ENCODE data around the gene CFAP77.

CFAP77 gene

DNA sequence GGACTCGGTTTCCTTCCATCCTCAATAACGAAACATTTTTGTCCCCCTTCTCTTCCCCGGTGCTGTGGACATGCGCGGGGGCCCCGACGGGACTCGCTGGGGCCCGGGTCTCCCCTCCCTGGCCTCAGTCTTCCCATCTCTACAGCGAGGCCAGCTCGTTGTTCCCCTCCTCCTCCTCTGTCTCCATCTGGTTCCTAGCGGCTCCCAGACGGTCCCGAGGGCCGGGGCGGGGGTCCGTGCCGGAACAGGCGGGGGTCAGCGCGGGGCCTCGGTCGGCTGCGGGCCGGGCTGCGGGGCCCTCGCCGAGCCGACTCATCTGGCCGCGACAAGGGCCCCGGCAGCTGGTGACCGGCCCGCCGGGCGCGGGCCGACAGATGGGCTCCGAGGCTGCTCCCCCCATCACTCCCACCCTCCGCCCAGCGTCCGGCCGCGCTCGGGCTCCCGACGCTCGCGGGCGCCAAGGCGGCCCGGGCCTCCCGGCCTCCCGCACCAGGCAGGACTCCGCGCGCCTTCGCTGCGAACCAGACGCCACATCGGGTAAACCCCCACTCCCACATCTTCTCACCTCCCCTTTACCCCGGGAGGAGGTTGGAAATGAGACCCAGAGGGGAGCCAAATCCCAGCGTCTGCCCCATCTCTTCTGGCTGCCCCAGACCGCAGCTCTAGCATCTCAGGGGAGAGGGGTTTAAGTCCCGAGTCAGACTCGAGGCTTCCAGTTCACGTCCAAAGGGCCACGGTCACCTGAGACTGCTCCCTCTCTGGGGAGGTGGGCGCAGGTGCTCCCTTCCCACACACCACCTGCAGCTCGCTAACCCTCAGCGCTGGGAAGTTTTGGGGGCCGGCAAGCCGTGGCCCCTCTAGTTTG is 180.5 kb downstream of the CFAP77 start:
- in situ Hi-C loops (cut with HindIII; ENCODE audit: low sequenced_read_pairs), result no loop called here

GRCh38 chr9:132591244-132591643 is 181.2 kb downstream of the CFAP77 start:
- in situ Hi-C loops (cut with HindIII; ENCODE audit: low sequenced_read_pairs), result no loop called here

DNA sequence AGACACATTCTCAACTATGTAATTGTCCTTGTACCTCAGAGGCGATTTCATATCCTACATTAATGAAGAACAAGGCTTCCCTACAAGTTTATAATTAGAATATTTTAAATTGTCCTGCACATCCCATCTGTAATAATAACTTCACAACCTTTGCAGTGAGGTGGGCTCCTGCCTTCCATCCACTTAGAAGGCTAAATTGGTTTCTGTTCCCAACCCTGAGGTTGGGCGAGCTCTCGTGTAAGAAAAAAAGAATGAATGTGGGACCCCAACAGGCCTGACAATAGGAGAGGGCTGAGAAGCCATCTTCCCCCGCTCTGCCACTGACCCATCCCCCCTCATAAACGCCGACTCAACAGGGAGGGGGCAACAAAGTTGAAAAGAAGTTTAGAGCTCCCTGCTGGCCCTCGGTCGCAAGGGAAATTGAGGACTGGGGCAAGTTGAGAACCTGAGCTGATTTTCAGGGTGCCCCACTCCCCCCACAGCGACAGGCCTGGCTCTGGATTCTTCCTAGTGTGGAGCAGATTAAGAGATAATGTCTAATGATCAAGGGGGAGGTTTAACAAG is 181.8 kb downstream of the CFAP77 start:
- in situ Hi-C loops (cut with HindIII; ENCODE audit: low sequenced_read_pairs), result no loop called here

GRCh38 chr9:132592451-132592850 is 182.4 kb downstream of the CFAP77 start:
- in situ Hi-C loops (cut with HindIII; ENCODE audit: low sequenced_read_pairs), result no loop called here

GRCh38 chr9:132594412-132594811 is 184.4 kb downstream of the CFAP77 start:
- in situ Hi-C loops (cut with HindIII; ENCODE audit: low sequenced_read_pairs), result no loop called here

DNA sequence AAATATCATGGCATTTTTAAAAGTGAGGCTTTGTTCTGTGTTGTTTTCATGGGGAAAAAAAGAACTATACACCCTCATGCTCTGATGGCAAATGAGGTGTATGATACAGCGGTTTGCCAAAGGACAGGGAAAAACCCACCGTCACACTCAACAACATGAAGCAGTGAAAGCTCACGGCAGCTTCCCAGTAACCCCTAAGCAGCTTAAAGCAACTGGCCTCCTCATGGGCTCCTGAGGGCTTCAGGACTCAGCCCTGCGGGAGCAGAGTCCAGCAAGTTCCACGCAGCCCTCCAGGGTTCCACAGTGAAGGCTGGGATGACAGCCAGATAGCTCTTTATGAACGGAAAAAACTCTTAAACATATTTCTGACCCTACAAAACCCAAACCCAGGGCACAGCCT is 185.3 kb downstream of the CFAP77 start:
- in situ Hi-C loops (cut with HindIII; ENCODE audit: low sequenced_read_pairs), result loop anchor here (5.0 kb wide), 1 partner anchor 77 kb away; the partner anchor contains the start of gene GTF3C4

DNA sequence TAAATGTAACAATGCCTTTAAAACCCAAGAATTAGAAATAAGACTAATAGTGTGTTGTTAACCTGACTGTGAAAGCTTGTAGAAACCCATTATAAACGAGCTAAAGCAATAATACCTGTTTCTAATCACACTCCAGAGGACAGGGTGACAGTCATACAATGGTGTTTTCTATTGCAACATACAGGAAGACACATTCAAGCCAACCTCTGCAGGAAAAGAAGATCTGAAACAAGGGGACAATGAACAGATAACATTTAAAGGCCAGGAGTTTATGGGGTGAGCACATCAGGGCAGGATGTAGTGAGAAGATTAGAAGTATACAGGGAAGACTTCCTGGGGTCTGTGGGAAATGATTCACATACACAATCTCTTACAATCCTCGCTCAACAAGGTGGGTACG is 186.2 kb downstream of the CFAP77 start:
- in situ Hi-C loops (cut with HindIII; ENCODE audit: low sequenced_read_pairs), result loop anchor here (5.0 kb wide), 1 partner anchor 76 kb away; the partner anchor contains the start of gene GTF3C4

GRCh38 chr9:132597073-132597775 is 187.2 kb downstream of the CFAP77 start:
- in situ Hi-C loops (cut with HindIII; ENCODE audit: low sequenced_read_pairs), result loop anchor here (5.0 kb wide), 1 partner anchor 75 kb away; the partner anchor contains the start of gene GTF3C4

- in situ Hi-C loops (cut with HindIII; ENCODE audit: low sequenced_read_pairs), result no loop called here
These were observed 190.4 kb downstream of the CFAP77 start for GRCh38 chr9:132600326-132600984.

GRCh38 chr9:132602207-132602606 is 192.2 kb downstream of the CFAP77 start:
- in situ Hi-C loops (cut with HindIII; ENCODE audit: low sequenced_read_pairs), result no loop called here

- in situ Hi-C loops (cut with HindIII; ENCODE audit: low sequenced_read_pairs), result no loop called here
These were observed 195.4 kb downstream of the CFAP77 start for GRCh38 chr9:132605387-132605786.

- in situ Hi-C loops (cut with HindIII; ENCODE audit: low sequenced_read_pairs), result no loop called here
These were observed 196.1 kb downstream of the CFAP77 start for GRCh38 chr9:132606066-132606465.

DNA sequence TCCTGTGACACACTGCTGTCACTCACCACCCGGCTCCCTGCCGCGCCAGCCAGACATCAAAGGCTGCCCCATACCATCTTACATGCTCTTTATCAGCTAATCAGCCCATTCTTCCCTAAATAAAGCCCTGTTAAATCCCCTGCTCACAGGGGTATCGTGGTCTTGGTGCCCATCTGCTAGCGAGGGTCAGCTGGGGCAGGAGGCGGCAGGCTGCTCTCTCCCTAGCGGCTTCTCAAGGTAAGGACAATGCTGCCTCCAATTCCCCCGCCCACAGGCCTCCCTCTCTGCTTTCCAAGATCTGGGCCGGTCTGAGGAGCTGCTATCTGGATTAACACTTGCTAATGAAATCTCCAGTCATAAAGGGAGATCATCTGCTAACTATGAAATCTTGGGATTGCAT is 199.2 kb downstream of the CFAP77 start:
- in situ Hi-C loops (cut with HindIII; ENCODE audit: low sequenced_read_pairs), result no loop called here

- in situ Hi-C loops (cut with HindIII; ENCODE audit: low sequenced_read_pairs), result no loop called here
These were observed 199.8 kb downstream of the CFAP77 start for GRCh38 chr9:132609829-132610228.

GRCh38 chr9:132610661-132611060 is 200.7 kb downstream of the CFAP77 start:
- in situ Hi-C loops (cut with HindIII; ENCODE audit: low sequenced_read_pairs), result no loop called here

- in situ Hi-C loops (cut with HindIII; ENCODE audit: low sequenced_read_pairs), result no loop called here
These were observed 204.3 kb downstream of the CFAP77 start for GRCh38 chr9:132614324-132614723.

DNA sequence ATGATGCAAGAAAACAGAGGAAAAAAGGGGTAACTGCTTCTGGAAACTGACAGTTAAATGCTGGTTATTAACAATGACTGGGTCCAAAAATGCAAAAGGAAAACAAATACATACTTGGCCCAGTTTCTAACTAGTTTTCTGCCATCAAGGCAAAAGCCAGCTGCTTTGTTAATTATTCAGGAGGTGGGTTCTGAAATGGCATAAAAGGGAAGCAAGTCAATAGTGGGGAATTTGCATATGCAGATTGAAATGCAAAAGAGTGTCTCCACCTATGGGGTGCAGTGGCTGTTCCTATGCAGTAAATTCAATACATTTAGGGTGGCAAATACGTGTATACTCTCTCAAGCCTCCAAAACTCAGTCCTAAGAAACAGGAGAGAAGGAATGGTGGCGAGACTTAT is 205.8 kb downstream of the CFAP77 start:
- in situ Hi-C loops (cut with HindIII; ENCODE audit: low sequenced_read_pairs), result no loop called here

DNA sequence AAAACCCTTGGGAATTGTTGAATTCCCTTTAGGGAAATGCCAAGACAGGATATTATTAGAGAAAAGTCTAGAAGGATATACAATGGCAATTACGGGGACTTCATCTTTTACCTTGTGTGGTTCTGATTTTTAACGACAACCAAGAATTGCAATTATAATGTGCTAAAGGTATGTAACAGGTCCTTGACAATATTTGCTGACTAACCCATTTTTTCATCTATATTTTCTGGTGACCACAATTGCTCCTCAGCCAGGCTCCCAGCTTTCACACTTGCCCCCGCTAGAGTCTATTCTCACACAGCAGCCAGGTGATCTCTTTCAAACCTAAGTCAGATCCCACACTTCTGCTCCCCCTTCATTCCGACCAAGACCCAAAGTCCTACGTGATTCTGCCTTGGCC is 206.7 kb downstream of the CFAP77 start:
- in situ Hi-C loops (cut with HindIII; ENCODE audit: low sequenced_read_pairs), result no loop called here

GRCh38 chr9:132622159-132622558 is 212.1 kb downstream of the CFAP77 start:
- in situ Hi-C loops (cut with HindIII; ENCODE audit: low sequenced_read_pairs), result no loop called here

Data from endothelial cell of hepatic sinusoid (primary cell).